ENCODE data around the gene TRAPPC4.

- no peak for TF ChIP-seq HNF4A (conservative IDR thresholded peaks at IDR 0.05)
- no peak for TF ChIP-seq ZBTB33 (IDR thresholded peaks at IDR 0.05)
- no peak for TF ChIP-seq YY1 (IDR thresholded peaks at IDR 0.05)
- no peak for TF ChIP-seq JUND (IDR thresholded peaks at IDR 0.05)
- no peak for TF ChIP-seq REST (IDR thresholded peaks at IDR 0.05)
These were observed 27.9 kb downstream of the TRAPPC4 start for GRCh38 chr11:119046489-119046888.
